ENCODE measurements around the gene RGS7. TPM values are rescaled to one million over a fixed set of nuclear protein-coding genes. Genes with fewer than 3 reads are reported as not detected.
"Not testable (repeated sequence)": the region's sequence is repeated elsewhere in the genome, so short reads cannot be mapped to it uniquely, and the experiment has no call there.

The RGS7 gene
- total RNA-seq, 4 donors from 2014 or later = 0.47 TPM; not detected in 3

DNA sequence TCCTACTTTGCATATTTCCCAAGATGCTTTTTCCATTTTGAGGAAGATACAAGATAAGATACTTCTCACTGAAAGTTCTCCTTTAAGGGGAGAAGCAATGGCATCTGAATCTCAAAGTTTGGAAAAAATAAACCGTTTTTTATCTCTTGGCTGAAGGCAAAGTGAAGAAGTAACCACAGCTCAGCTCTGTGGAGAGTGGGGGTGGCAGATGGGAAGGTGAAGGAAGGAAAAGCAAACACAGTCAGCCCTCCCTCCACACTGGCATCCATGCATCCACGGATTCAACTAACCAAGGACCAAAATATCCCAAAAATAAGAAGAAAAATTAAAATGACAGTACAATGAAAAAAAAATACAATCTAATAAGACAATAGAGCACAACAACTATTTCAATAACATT is 211.1 kb downstream of the RGS7 start:
- TF ChIP-seq, protein P1, sequence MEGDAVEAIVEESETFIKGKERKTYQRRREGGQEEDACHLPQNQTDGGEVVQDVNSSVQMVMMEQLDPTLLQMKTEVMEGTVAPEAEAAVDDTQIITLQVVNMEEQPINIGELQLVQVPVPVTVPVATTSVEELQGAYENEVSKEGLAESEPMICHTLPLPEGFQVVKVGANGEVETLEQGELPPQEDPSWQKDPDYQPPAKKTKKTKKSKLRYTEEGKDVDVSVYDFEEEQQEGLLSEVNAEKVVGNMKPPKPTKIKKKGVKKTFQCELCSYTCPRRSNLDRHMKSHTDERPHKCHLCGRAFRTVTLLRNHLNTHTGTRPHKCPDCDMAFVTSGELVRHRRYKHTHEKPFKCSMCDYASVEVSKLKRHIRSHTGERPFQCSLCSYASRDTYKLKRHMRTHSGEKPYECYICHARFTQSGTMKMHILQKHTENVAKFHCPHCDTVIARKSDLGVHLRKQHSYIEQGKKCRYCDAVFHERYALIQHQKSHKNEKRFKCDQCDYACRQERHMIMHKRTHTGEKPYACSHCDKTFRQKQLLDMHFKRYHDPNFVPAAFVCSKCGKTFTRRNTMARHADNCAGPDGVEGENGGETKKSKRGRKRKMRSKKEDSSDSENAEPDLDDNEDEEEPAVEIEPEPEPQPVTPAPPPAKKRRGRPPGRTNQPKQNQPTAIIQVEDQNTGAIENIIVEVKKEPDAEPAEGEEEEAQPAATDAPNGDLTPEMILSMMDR (IDR thresholded peaks at IDR 0.05) = no peak
- ATAC-seq (ENCODE audit: low FRiP score) (no peak), DNase-seq (ENCODE audit: low spot score) (no peak)

DNA sequence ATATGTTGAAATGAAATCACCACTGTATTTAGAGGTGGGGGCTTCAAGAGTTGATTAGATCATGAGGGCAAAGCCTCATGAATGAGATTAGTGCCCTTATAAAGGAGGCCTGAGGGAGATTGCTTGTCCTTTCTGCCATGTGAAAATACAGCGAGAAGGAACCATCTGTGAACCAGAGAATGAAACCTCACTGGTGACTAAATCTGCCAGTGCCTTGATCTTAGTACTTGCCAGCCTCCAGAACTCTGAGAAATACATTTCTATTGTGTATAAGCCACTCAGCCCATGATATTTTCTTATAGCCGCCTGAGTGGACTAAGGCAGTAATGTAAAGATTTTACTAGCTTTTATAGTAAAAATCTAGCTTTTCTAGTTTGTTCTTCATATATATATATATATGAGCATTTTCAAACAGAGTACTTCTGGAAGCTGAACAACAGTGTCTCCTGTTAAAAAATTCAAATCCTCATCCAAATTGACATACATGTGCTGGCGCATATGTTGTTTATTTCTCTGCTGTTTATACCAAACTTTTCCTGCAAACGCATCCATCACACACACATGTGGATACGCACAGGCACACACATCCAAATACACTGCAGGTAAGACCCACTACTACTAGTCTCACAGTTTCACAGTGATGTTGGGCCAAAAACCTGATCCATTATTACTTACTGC is 213.1 kb downstream of the RGS7 start:
- TF ChIP-seq, protein P1 (IDR thresholded peaks at IDR 0.05) = no peak
- DNase-seq (ENCODE audit: low spot score) (no peak), ATAC-seq (ENCODE audit: low FRiP score) (no peak)

DNA sequence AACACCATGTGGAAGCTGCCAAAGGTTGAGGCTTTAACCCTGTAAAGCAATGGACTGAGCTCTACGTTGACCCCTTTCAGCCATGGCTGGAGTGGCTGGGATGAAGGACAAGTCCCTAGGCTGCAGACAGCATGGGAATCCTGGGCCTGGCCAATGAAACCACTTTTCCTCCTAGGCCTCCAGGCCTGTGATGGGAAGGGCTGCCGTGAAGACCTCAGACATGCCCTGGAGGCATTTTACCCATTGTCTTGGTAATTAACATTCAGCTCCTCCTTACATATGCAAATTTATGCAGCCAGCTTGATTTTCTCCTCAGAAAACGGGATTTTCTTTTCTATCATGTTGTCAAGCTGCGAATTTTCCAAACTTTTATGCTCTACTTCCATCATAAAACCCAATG is 214.5 kb downstream of the RGS7 start:
- ATAC-seq (ENCODE audit: low FRiP score) (no peak), DNase-seq (ENCODE audit: low spot score) (no peak)
- TF ChIP-seq, protein P1 (IDR thresholded peaks at IDR 0.05) = no peak

DNA sequence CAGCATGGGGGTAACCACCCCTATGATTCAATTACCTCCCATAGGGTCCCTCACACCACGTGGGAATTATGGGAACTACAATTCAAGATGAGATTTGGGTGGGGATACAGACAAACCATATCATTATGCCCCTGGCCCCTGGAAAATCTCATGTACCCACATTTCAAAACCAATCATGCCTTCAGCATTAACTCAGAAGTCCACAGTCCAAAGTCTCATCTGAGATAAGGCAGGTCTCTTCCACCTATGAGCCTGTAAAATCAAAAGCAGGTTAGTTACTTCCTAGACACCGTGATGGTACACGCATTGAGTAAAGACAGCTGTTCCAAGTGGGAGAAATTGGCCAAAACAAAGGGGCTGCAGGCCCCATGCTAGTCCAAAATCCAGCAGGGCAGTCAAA is 215.4 kb downstream of the RGS7 start:
- not testable (repeated sequence) for DNase-seq (ENCODE audit: low spot score); ATAC-seq (ENCODE audit: low FRiP score)

DNA sequence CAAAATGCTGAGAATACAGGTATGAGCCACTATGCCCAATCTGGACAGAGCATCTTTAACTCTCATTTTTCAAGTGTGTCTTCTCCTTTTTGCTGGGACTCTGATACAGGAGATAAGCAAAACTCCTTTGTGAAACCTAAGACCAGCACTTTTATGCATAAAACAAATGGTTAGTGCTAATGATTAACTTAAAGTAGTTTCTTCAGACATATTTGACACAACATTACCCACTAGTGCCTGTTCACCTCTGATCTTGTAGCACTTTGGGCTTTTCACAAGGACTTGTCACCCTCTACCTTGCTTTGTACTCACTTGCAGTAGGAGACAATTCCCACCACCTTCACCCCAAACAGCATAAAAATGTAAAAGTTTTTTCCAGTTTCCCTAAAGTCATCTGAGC is 216.3 kb downstream of the RGS7 start:
- ATAC-seq (ENCODE audit: low FRiP score) (no peak), DNase-seq (ENCODE audit: low spot score) (no peak)
- TF ChIP-seq, protein P1 (IDR thresholded peaks at IDR 0.05) = no peak

DNA sequence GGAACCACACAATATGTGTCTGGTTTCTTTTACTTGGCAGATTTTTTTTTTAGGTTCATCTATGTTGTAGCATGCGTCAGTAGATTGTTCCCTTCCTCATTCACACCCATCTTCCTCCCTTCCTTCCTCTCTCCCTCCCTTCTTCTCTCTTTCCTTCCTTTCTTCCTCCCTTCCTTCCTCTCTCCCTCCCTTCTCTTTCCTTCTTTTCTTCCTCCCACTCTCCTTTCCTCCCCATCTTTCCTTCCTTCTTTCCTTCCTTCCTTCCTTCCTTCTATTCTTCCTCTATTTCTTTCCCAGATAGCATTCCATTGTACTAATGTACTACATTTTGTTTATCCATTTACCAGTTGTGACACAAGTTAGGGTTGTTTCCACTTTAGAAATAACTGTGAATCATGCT is 218.0 kb downstream of the RGS7 start:
- no peak for ATAC-seq (ENCODE audit: low FRiP score)
- DNase-seq (ENCODE audit: low spot score) = no peak
- TF ChIP-seq, protein P1 (IDR thresholded peaks at IDR 0.05) = no peak

DNA sequence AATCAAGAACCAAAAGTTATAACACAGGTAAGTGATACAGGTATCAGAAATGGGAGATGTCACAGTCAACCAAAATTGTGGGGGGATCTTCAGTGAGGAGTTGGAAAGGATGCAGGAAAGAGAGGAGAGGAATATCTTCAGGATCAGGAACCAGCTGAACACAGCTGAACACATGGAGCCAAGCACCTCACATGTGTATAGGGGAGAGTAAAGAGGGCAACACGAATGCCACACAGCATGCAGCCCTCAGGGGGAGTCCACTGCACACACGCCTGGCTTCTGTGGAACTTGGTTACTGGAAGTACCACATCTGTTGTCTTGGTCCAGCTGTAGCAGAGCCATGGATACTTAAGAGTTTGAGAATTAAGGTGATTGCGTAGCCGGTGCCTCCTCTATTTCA is 218.8 kb downstream of the RGS7 start:
- ATAC-seq (ENCODE audit: low FRiP score) (no peak), DNase-seq (ENCODE audit: low spot score) (no peak)
- TF ChIP-seq, protein P1 (IDR thresholded peaks at IDR 0.05) = no peak
